Keratinocyte (primary cell): ENCODE data around the gene FUT7. TPM values are rescaled to one million over a fixed set of nuclear protein-coding genes. Genes with fewer than 3 reads are reported as not detected.

ENCODE experiments used
- DNase-seq: peaks from one replicate; pipeline ENCODE4 v3.0.0-alpha.2; 2011; ENCODE audit warnings: low read depth, missing footprints, low spot score
- FAIRE-seq: peaks from 2 replicates; lab custom pipeline; 2011; peaks lifted over from hg19 to GRCh38; lab: Jason Lieb, UNC
- H2AFZ ChIP-seq: 2 replicates; pipeline ENCODE4 v1.6.0; 2012; ENCODE audit warnings: low read length, control low read depth, inconsistent platforms; ENCODE audit not compliant: control insufficient read depth
- H3K27ac ChIP-seq: 2 replicates; pipeline ENCODE4 v1.5.1; 2011; ENCODE audit warnings: low read length; ENCODE audit not compliant: control insufficient read depth, insufficient read depth
- H3K27me3 ChIP-seq: 3 replicates; pipeline ENCODE4 v1.6.0; 2011; ENCODE audit warnings: low read length; ENCODE audit not compliant: control insufficient read depth, insufficient read depth; ENCODE audit errors: extremely low read depth
- H3K36me3 ChIP-seq, 2 experiments: 2 replicates in 1 of 2; 3 replicates in 1 of 2; pipeline ENCODE4 v1.5.1; 2011; ENCODE audit warnings: low read length in 2 of 2, mild to moderate bottlenecking in 1 of 2; ENCODE audit not compliant: control insufficient read depth in 2 of 2, insufficient read depth in 2 of 2; ENCODE audit errors: extremely low read depth in 1 of 2
- H3K4me1 ChIP-seq: 3 replicates; pipeline ENCODE4 v1.5.1; 2011; ENCODE audit warnings: low read length; ENCODE audit not compliant: control insufficient read depth, insufficient read depth; ENCODE audit errors: extremely low read depth
- H3K4me2 ChIP-seq: 3 replicates; pipeline ENCODE4 v1.6.0; 2011; ENCODE audit warnings: low read depth, low read length; ENCODE audit not compliant: control insufficient read depth, insufficient read depth; ENCODE audit errors: extremely low read depth
- H3K4me3 ChIP-seq, 3 experiments: fragments of 200-600 bp in 1 of 3; sonication (generic) in 1 of 3; 2 replicates in 2 of 3; 3 replicates in 1 of 3; pipeline ENCODE4 v1.5.1; 2011 to 2016; ENCODE audit warnings: low read length in 3 of 3, mild to moderate bottlenecking in 3 of 3, control low read depth in 2 of 3, inconsistent platforms in 1 of 3, low read depth in 1 of 3, mixed read lengths in 1 of 3, mixed run types in 1 of 3, moderate library complexity in 1 of 3; ENCODE audit not compliant: control insufficient read depth in 2 of 3, insufficient read depth in 2 of 3; ENCODE audit errors: extremely low read depth in 1 of 3
- H3K79me2 ChIP-seq: 2 replicates; pipeline ENCODE4 v1.6.0; 2012; ENCODE audit warnings: low read length; ENCODE audit not compliant: control insufficient read depth, insufficient read depth
- H3K9ac ChIP-seq: 3 replicates; pipeline ENCODE4 v1.6.0; 2011; ENCODE audit warnings: low read length; ENCODE audit not compliant: control insufficient read depth, insufficient read depth; ENCODE audit errors: extremely low read depth
- H3K9me1 ChIP-seq: 3 replicates; pipeline ENCODE4 v1.6.0; 2011; ENCODE audit warnings: low read length; ENCODE audit not compliant: control insufficient read depth, insufficient read depth; ENCODE audit errors: extremely low read depth
- H3K9me3 ChIP-seq: 2 replicates; pipeline ENCODE4 v1.5.1; 2012; ENCODE audit warnings: low read depth, low read length; ENCODE audit not compliant: control insufficient read depth
- H4K20me1 ChIP-seq: 3 replicates; pipeline ENCODE4 v1.6.0; 2011; ENCODE audit warnings: low read length; ENCODE audit not compliant: control insufficient read depth, insufficient read depth; ENCODE audit errors: extremely low read depth
- EZH2 ChIP-seq: IDR thresholded peaks from one replicate; pipeline ENCODE4 v1.6.1; 2012; ENCODE audit warnings: inconsistent platforms, mild to moderate bottlenecking, low read length, moderate library complexity
- dilution Hi-C: fragments of 300-500 bp; cut with MboI; formaldehyde crosslinking; loops from one replicate; pipeline ENCODE4 v1.7.0; 2020; ENCODE audit warnings: low sequenced_read_pairs; ENCODE audit not compliant: extremely low pct_ligation_motif_present
- polyA plus RNA-seq, 5 experiments: library from polyadenylated mRNA; depleted of rRNA in 3 of 5; stranded (reverse) in 3 of 5; stranded (forward) in 1 of 5; unstranded in 1 of 5; fragments of >200 nt; gene quantifications; 1 replicate in 1 of 5; 2 replicates in 3 of 5; 3 replicates in 1 of 5; pipeline versions ENCODE4 v1.2.1 to v1.2.3, GENCODE V29; 2011 to 2012; ENCODE audit warnings: missing spikeins in 2 of 5, low read depth in 1 of 5, low replicate concordance in 1 of 5
- TF ChIP-seq, protein P1 (sequence below), 3 experiments: IDR thresholded peaks in 1 of 3; conservative IDR thresholded peaks in 1 of 3; optimal IDR thresholded peaks in 1 of 3; 2 replicates in 2 of 3; 3 replicates in 1 of 3; pipeline versions ENCODE3 to v1.5.1; 2011; ENCODE audit warnings: low read length in 3 of 3, mild to moderate bottlenecking in 3 of 3, moderate library complexity in 2 of 3, control low read depth in 1 of 3, inconsistent platforms in 1 of 3; ENCODE audit not compliant: insufficient read depth in 2 of 3; ENCODE audit errors: extremely low read depth in 1 of 3

The FUT7 gene
- polyA plus RNA-seq, 1 donor (not counting 4 experiments of a cell fraction or from before 2014, with no cell fraction given), result not detected

- H3K9me1 ChIP-seq, result no peaks in the 10 kb centered on the region
- H3K36me3 ChIP-seq, result no peaks in the 10 kb centered on the region
- DNase-seq (no peak), FAIRE-seq (no peak)
- no peaks in the 10 kb centered on the region for H3K79me2 ChIP-seq
- dilution Hi-C loops, result no loop called here
- H3K4me1 ChIP-seq, result no peaks in the 10 kb centered on the region
- no peak overlapping the region for H3K4me3 ChIP-seq
- H2AFZ ChIP-seq, result no peak overlapping the region
- TF ChIP-seq EZH2, result peak; percentile 90
- TF ChIP-seq, protein P1, sequence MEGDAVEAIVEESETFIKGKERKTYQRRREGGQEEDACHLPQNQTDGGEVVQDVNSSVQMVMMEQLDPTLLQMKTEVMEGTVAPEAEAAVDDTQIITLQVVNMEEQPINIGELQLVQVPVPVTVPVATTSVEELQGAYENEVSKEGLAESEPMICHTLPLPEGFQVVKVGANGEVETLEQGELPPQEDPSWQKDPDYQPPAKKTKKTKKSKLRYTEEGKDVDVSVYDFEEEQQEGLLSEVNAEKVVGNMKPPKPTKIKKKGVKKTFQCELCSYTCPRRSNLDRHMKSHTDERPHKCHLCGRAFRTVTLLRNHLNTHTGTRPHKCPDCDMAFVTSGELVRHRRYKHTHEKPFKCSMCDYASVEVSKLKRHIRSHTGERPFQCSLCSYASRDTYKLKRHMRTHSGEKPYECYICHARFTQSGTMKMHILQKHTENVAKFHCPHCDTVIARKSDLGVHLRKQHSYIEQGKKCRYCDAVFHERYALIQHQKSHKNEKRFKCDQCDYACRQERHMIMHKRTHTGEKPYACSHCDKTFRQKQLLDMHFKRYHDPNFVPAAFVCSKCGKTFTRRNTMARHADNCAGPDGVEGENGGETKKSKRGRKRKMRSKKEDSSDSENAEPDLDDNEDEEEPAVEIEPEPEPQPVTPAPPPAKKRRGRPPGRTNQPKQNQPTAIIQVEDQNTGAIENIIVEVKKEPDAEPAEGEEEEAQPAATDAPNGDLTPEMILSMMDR (optimal IDR thresholded peaks at IDR 0.05 in 1 of 3, IDR thresholded peaks at IDR 0.05 in 1 of 3, conservative IDR thresholded peaks at IDR 0.05 in 1 of 3; ENCODE audit: extremely low read depth in 1 of 3, insufficient read depth in 2 of 3, low read length in 3 of 3), result no peak
- no peaks in the 10 kb centered on the region for H3K9me3 ChIP-seq
- peaks cover 27% of the 10 kb centered on the region for H3K27me3 ChIP-seq
- no peak overlapping the region for H3K4me2 ChIP-seq
- no peak overlapping the region for H3K9ac ChIP-seq
- no peak overlapping the region for H3K27ac ChIP-seq
- no peaks in the 10 kb centered on the region for H4K20me1 ChIP-seq
These were observed 46.8 kb downstream of the FUT7 start for GRCh38 chr9:136985027-136985602.

DNA sequence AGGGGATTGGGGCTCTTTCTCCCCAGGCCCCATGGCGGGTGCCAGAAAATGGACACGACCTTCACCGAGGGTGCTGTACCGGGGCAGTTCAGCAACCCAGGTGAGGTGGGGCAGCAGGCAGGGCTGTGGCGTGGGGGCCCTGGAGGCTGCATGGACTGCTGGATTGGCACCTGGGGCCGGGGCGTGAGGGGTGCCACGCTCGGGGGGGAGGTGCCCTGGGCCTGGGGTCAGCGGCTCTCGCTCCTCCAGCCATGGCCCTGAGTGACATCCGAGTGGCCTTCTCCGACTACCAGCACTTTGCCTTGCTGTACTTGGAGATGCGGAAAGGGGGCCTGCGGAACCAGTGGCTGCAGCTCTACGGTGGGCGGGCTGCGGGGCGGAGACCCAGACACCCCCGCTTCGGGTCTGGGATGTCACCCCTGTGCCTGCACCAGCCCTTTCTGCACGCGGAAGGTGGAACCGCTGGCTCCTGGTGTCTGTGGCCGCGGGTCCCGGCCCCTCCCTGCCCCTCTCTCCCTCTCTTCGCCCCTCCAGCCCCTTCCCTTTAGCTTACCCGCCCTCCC, 47.3 kb downstream of the FUT7 start:
- no peak overlapping the region for H3K4me3 ChIP-seq
- H3K9ac ChIP-seq, result no peak overlapping the region
- DNase-seq, result no peak
- no peak for TF ChIP-seq EZH2
- TF ChIP-seq, protein P1 (optimal IDR thresholded peaks at IDR 0.05 in 1 of 3, IDR thresholded peaks at IDR 0.05 in 1 of 3, conservative IDR thresholded peaks at IDR 0.05 in 1 of 3; ENCODE audit: extremely low read depth in 1 of 3, insufficient read depth in 2 of 3, low read length in 3 of 3), result no peak
- dilution Hi-C loops, result no loop called here
- no peak overlapping the region for H3K4me2 ChIP-seq
- H3K79me2 ChIP-seq, result no peaks in the 10 kb centered on the region
- FAIRE-seq, result no peak
- no peaks in the 10 kb centered on the region for H3K36me3 ChIP-seq
- no peaks in the 10 kb centered on the region for H3K9me1 ChIP-seq
- H2AFZ ChIP-seq, result no peak overlapping the region
- H3K4me1 ChIP-seq, result no peaks in the 10 kb centered on the region
- no peaks in the 10 kb centered on the region for H4K20me1 ChIP-seq
- H3K27me3 ChIP-seq, result peaks cover 27% of the 10 kb centered on the region
- no peak overlapping the region for H3K27ac ChIP-seq
- H3K9me3 ChIP-seq, result no peaks in the 10 kb centered on the region
